Measurements from ENCODE around the gene C1orf115.
"Not testable (repeated sequence)": the region's sequence is repeated elsewhere in the genome, so short reads cannot be mapped to it uniquely, and the experiment has no call there.

Gene C1orf115

GRCh38 chr1:220695426-220695825 lies 5.3 kb downstream of the C1orf115 start:
- no peak for DNase-seq

GRCh38 chr1:220696226-220696862 lies 6.2 kb downstream of the C1orf115 start:
- no peak for DNase-seq

- DNase-seq, result no peak
Measured at GRCh38 chr1:220696863-220697231, 6.7 kb downstream of the C1orf115 start.

GRCh38 chr1:220697326-220697725 lies 7.2 kb downstream of the C1orf115 start:
- DNase-seq, result no peak

- no peak for DNase-seq
Measured at GRCh38 chr1:220698607-220699016, 8.4 kb downstream of the C1orf115 start.

- DNase-seq, result no peak
Measured at GRCh38 chr1:220699044-220699443, 8.9 kb downstream of the C1orf115 start.

GRCh38 chr1:220700556-220701179 lies 10.5 kb downstream of the C1orf115 start:
- DNase-seq, result no peak

GRCh38 chr1:220701974-220702373 lies 11.8 kb downstream of the C1orf115 start:
- no peak for DNase-seq

GRCh38 chr1:220702733-220703270 lies 12.6 kb downstream of the C1orf115 start:
- no peak for DNase-seq

GRCh38 chr1:220703305-220703704 lies 13.1 kb downstream of the C1orf115 start:
- no peak for DNase-seq

GRCh38 chr1:220705782-220706181 lies 15.6 kb downstream of the C1orf115 start:
- no peak for DNase-seq

- no peak for DNase-seq
Measured at GRCh38 chr1:220706480-220706879, 16.3 kb downstream of the C1orf115 start.

GRCh38 chr1:220707160-220707559 lies 17.0 kb downstream of the C1orf115 start:
- no peak for DNase-seq

GRCh38 chr1:220708244-220708643 lies 18.1 kb downstream of the C1orf115 start:
- no peak for DNase-seq

GRCh38 chr1:220708936-220709801 lies 19.0 kb downstream of the C1orf115 start:
- DNase-seq, result no peak

GRCh38 chr1:220710333-220710732 lies 20.2 kb downstream of the C1orf115 start:
- no peak for DNase-seq

- no peak for DNase-seq
Measured at GRCh38 chr1:220711056-220711809, 21.1 kb downstream of the C1orf115 start.

- not testable (repeated sequence) for DNase-seq
Measured at GRCh38 chr1:220715986-220716385, 25.8 kb downstream of the C1orf115 start.

- DNase-seq, result no peak
Measured at GRCh38 chr1:220717800-220718640, 27.9 kb downstream of the C1orf115 start.

GRCh38 chr1:220721266-220721665 lies 31.1 kb downstream of the C1orf115 start:
- DNase-seq, result not testable (repeated sequence)

- DNase-seq, result no peak
Measured at GRCh38 chr1:220726634-220727033, 36.5 kb downstream of the C1orf115 start.

- DNase-seq, result no peak
Measured at GRCh38 chr1:220727519-220727918, 37.4 kb downstream of the C1orf115 start.
